GM12873 (cell line): ENCODE results near the gene ZCCHC14.

Experiments
- CTCF ChIP-seq: IDR thresholded peaks from 2 replicates; pipeline ENCODE4 v1.5.1; 2012; ENCODE audit warnings: low read depth, mild to moderate bottlenecking, moderate library complexity, low read length, control low read depth; ENCODE audit not compliant: insufficient read depth; ENCODE audit errors: missing control alignments

The ZCCHC14 gene

DNA sequence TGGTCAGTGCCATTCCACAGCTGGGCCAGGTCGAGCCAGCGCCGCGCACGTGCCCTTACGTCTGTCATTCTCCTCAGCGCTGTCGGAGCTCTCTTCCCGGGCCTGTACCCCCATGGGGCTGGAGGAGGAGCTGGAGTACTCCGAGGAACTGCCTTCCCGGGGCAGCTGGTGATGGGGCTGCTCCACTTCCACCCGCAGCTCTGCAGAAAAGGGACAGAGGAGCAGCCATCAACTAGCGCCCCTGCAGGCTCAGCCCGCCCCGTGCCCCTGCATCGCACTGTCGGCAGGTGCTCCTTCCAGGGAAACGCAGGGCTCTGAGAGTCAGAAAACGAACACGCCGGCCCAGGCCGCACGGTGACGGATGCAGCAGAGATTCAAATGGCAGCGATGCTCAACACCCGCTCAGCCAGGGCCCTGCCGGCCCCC is 79.8 kb downstream of the ZCCHC14 start:
- no peak for TF ChIP-seq CTCF

GRCh38 chr16:87412371-87412995 is 80.3 kb downstream of the ZCCHC14 start:
- TF ChIP-seq CTCF, result no peak

DNA sequence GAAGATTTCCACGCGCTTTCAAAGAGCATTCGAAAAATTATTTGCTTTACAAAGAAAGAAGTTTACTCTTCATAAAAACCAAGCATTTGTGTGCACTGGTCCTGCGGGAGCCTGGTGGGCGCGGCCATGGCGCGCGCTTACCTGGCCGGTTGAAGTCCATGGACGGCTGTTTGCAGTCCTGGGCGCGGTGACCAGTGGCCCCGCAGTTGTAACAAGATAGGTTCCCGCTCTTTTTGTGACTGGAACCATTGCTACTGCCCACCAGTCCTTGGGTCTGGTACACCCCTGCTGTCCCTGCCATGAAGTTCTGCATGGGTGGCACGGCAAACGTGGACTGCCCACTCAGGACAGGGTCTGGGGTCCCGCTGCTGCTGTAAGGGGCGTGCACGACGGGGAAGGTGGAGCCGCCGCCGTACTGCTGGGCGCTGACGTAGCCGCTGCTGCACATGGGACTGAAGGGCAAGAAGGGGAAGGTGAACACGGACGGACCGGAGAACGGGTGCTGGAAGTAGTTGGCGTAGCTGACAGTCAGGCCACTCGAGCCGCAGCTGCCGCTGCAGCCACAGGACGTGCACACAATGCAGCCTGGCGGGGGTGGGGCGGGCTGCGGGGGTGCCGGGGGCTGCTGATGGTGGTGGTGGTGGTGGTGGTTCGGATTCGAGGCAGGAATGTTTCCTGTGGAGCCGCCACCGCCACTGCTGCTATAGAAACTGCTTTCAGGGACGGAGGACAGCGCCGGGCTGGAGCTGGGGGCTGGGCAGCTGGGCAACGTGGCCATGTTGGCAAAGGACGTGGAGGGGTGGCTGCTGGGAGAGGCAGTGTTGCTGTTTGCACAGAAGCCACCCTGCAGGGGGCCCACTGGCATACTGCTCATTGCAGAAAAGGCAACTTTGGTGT is 81.2 kb downstream of the ZCCHC14 start:
- no peak for TF ChIP-seq CTCF

- TF ChIP-seq CTCF, result no peak
These were observed 81.9 kb downstream of the ZCCHC14 start for GRCh38 chr16:87410968-87411367.

- no peak for TF ChIP-seq CTCF
These were observed 82.3 kb downstream of the ZCCHC14 start for GRCh38 chr16:87410530-87410929.

DNA sequence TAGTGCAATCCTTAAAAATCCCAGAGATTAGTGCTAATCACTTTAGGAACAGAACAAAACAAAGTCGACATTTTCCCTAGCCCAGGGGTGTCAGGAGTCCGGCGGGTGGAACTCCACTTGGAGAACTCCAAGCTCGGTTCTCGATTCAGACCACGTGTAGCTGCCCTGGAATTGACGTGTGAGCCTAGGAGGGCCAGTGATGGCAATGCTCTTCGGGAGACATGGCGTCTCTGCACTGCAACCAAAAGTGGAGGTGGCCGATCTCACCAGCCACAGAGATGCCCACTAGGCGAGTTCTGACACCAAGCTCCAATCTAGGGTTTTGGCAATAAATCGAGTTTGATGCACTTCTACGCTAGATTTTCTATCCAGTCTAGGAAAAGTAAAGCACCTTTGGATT is 83.0 kb downstream of the ZCCHC14 start:
- TF ChIP-seq CTCF, result no peak

DNA sequence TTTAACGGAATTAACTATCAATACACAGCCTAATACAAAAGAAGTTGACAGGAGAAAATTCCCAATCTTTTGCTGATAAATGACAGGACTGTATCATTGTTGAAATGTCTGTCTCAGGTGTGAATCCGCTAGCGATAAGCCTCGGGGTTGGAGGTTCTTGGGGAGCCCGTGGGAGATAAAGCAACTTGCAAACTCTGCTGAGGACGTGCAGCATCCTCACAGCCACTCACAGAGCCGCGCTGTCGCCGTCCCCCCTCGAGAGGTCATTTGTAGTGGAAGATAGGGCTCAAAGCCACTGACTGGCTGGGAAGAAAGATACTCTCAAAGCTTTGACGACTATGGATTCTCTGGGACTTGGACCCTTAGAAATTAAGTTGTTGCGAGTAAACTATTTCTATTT is 83.7 kb downstream of the ZCCHC14 start:
- no peak for TF ChIP-seq CTCF
